ENCODE data around the gene LRRN3.

- no peak for TF ChIP-seq CTCF (conservative IDR thresholded peaks at IDR 0.05)
- no peak for TF ChIP-seq ZFX (IDR thresholded peaks at IDR 0.05)
These were observed 82.6 kb downstream of the LRRN3 start for GRCh38 chr7:111173528-111173927.
